Vagina (tissue), 2 donors: Measurements from ENCODE around the gene KCTD21. TPM values are rescaled to one million over a fixed set of nuclear protein-coding genes. Genes with fewer than 3 reads are reported as not detected.
A peak's percentile ranks its signal among the peaks of the same experiment; 100 is the strongest.

Experiments used
- DNase-seq, 2 donors: peaks; one replicate each; pipeline ENCODE4 v3.0.0-alpha.2; 2017; ENCODE audit errors: extremely low spot score in 2 of 2
- H3K27ac ChIP-seq: fragments of 200-600 bp; sonication (generic); one replicate; pipeline ENCODE4 v1.5.1; 2019
- H3K27me3 ChIP-seq: fragments of 200-600 bp; sonication (generic); one replicate; pipeline ENCODE4 v1.5.1; 2019
- H3K36me3 ChIP-seq, 2 donors: fragments of 200-600 bp; sonication (generic); one replicate each; pipeline ENCODE4 v1.5.1; 2017 to 2019
- H3K4me1 ChIP-seq: fragments of 200-600 bp; sonication (generic); one replicate; pipeline ENCODE4 v1.5.1; 2019
- H3K4me3 ChIP-seq, 2 donors: fragments of 200-600 bp; sonication (generic); 1 replicate in 1 of 2; 2 replicates in 1 of 2; pipeline ENCODE4 v1.5.1; 2016 to 2019
- H3K9me3 ChIP-seq: fragments of 200-600 bp; sonication (generic); one replicate; pipeline ENCODE4 v1.5.1; 2019
- POLR2A ChIP-seq, 2 donors: fragments of 450-650 bp; IDR thresholded peaks; one replicate each; pipeline ENCODE4 v1.6.1; 2017; ENCODE audit warnings: antibody characterized with exemption in 2 of 2, mild to moderate bottlenecking in 2 of 2, moderate library complexity in 2 of 2
- POLR2AphosphoS5 ChIP-seq, 2 donors: sonication (generic); formaldehyde crosslinking; IDR thresholded peaks; one replicate each; pipeline ENCODE4 v1.9.0; 2017; ENCODE audit warnings: antibody characterized with exemption in 2 of 2, mild to moderate bottlenecking in 2 of 2, low read depth in 1 of 2; ENCODE audit not compliant: insufficient read depth in 1 of 2
- intact Hi-C: fragments of 100-400 bp; cut with DNase I; formaldehyde crosslinking; loops from one replicate; pipeline ENCODE4 v1.15.1; 2023
- total RNA-seq: library from RNA; depleted of rRNA; stranded (reverse); fragments of >200 nt; gene quantifications from one replicate; pipeline ENCODE4 v1.2.3, GENCODE V29; 2016
- TF ChIP-seq, protein P1 (sequence below), 3 experiments: fragments of 450-650 bp in 2 of 3; fragments of 200-600 bp in 1 of 3; sonication (generic) in 1 of 3; IDR thresholded peaks; one replicate each; pipeline ENCODE4 v1.5.1; 2017 to 2019; ENCODE audit warnings: antibody characterized with exemption in 3 of 3, mild to moderate bottlenecking in 2 of 3, moderate library complexity in 2 of 3

KCTD21 gene
- total RNA-seq, 1 donor from 2014 or later: 8.6 TPM

DNA sequence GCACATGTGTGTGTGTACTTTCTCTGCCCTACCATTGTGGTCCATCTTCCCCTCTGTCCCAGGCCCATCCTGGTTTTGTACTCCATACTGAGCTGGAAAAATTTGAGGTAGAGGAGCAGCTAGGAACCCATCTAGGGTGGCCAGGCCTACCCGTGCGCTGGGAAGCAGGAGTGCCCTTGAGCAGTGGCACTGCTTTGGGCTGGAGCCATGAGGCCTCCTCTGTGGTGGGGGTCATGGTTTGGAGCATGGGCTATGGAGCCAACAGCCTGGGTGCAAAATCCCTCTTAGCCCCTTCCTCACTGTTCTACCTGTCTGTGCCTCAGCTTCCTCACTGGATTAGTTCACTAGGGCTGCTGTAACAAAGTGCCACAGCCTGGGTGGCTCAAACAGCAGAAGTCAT is 27.1 kb downstream of the KCTD21 start:
- intact Hi-C loops: no loop called here
- TF ChIP-seq POLR2A (IDR thresholded peaks at IDR 0.05): no peak
- TF ChIP-seq, protein P1, sequence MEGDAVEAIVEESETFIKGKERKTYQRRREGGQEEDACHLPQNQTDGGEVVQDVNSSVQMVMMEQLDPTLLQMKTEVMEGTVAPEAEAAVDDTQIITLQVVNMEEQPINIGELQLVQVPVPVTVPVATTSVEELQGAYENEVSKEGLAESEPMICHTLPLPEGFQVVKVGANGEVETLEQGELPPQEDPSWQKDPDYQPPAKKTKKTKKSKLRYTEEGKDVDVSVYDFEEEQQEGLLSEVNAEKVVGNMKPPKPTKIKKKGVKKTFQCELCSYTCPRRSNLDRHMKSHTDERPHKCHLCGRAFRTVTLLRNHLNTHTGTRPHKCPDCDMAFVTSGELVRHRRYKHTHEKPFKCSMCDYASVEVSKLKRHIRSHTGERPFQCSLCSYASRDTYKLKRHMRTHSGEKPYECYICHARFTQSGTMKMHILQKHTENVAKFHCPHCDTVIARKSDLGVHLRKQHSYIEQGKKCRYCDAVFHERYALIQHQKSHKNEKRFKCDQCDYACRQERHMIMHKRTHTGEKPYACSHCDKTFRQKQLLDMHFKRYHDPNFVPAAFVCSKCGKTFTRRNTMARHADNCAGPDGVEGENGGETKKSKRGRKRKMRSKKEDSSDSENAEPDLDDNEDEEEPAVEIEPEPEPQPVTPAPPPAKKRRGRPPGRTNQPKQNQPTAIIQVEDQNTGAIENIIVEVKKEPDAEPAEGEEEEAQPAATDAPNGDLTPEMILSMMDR (IDR thresholded peaks at IDR 0.05): no peak
- no peak for TF ChIP-seq POLR2AphosphoS5 (IDR thresholded peaks at IDR 0.05; ENCODE audit: insufficient read depth in 1 of 2, low read depth in 1 of 2)
- H3K36me3 ChIP-seq: no peaks in the 10 kb centered on the region
- H3K27me3 ChIP-seq: no peaks in the 10 kb centered on the region
- H3K9me3 ChIP-seq: no peaks in the 10 kb centered on the region
- peaks cover 25% of the 10 kb centered on the region for H3K4me1 ChIP-seq
- no peak overlapping the region for H3K27ac ChIP-seq
- H3K4me3 ChIP-seq: no peak overlapping the region
- no peak for DNase-seq

DNA sequence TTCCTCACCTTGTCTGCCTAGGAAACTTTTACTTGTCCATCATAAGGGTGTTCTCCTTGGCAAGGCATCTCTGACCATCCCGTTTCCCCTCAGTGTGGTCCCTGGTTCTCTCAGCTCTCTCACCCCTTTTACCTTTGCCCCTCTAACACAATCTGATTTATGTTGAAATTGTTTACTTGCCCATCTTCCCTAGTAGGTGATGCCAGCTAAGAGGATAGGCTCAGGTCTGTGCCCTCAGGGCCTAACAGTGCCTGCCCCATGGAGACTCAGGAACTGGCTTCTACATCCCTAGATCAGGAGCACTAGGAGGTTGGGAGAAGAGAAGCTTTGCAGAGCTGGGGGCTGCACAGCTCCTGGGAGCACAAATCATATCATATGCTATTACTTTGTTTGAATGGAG is 27.9 kb downstream of the KCTD21 start:
- TF ChIP-seq POLR2AphosphoS5 (IDR thresholded peaks at IDR 0.05; ENCODE audit: insufficient read depth in 1 of 2, low read depth in 1 of 2): no peak
- TF ChIP-seq POLR2A (IDR thresholded peaks at IDR 0.05): no peak
- TF ChIP-seq, protein P1 (IDR thresholded peaks at IDR 0.05): no peak
- intact Hi-C loops: no loop called here
- no peaks in the 10 kb centered on the region for H3K36me3 ChIP-seq
- peak overlapping the region; percentile 68 for H3K27ac ChIP-seq
- H3K4me3 ChIP-seq: no peak overlapping the region
- no peaks in the 10 kb centered on the region for H3K27me3 ChIP-seq
- peaks cover 25% of the 10 kb centered on the region for H3K4me1 ChIP-seq
- no peaks in the 10 kb centered on the region for H3K9me3 ChIP-seq
- no peak for DNase-seq

DNA sequence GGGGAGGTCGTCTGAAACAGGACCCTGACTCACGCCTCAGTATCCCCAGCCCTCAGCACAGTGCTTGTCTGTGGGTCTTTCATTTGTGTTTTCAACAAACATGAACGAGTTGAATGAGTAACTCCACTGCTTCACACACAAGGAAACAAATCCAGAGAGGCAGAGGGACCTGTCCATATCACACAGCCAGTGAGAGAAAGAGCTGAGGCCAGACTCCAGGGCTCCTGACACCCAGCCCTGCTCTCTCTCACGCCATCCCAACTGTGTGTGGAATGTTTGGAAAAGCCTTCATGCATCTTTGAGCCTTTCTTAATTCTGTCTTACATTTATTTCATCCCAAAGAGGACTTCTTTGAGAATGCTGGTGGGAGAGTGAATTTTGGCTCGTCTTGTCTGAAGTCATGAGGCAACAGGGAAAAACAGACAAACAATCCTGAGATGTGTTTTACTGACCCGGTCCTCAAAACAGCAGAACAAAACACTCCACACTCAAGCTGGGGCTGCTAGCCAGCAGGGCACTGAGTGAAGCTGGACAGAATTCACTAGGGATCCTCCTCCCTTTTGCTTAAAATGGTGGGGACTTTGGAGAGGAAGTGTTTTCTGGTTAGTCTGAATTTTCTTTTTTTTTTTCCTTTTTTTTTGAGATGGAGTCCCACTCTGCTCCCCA is 29.3 kb downstream of the KCTD21 start:
- peak overlapping the region; percentile 68 for H3K27ac ChIP-seq
- TF ChIP-seq, protein P1 (IDR thresholded peaks at IDR 0.05): no peak
- TF ChIP-seq POLR2A (IDR thresholded peaks at IDR 0.05) (no peak), POLR2AphosphoS5 (IDR thresholded peaks at IDR 0.05; ENCODE audit: insufficient read depth in 1 of 2, low read depth in 1 of 2) (no peak)
- H3K4me1 ChIP-seq: peaks cover 25% of the 10 kb centered on the region
- intact Hi-C loops: no loop called here
- no peaks in the 10 kb centered on the region for H3K36me3 ChIP-seq
- no peak overlapping the region for H3K4me3 ChIP-seq
- H3K27me3 ChIP-seq: no peaks in the 10 kb centered on the region
- DNase-seq: no peak
- H3K9me3 ChIP-seq: no peaks in the 10 kb centered on the region

DNA sequence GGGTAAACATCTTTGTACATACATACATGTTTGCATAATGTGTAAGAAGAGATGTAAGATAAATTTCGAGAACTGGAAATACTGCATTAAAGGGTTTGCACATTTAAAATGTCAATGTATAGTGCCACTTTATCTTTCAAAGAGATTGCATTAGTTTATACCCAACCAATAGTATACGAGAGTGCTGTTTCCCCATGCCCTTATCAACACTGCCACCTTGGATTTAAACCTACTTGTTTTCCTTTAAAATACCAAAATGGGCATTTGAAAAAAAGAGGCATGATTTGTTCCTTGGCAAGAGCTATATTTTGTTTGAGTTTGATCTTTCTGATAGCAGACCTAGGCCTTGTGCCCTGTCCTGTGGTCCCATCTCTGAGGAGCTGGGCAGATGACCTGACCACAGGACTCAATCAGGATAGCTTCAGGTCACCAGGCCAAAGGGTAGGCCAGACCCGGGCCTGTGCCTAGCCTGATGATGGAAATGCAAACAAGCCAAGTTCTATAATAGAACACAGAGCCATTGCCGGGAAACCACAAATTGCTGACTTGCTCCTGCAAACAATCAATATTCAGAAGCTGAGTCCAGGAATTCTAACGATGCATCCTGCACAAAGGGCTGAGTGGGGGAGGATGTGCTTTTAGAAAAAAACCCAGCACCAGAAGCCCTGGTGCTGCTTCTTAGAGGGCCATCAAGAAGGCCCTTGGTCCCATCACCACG is 32.1 kb downstream of the KCTD21 start:
- Histone ChIP-seq H3K4me1 (peaks cover 12% of the 10 kb centered on the region), H3K4me3 (no peak overlapping the region), H3K27me3 (no peaks in the 10 kb centered on the region), H3K27ac (no peak overlapping the region), H3K9me3 (no peaks in the 10 kb centered on the region), H3K36me3 (no peaks in the 10 kb centered on the region)
- TF ChIP-seq POLR2AphosphoS5 (IDR thresholded peaks at IDR 0.05; ENCODE audit: insufficient read depth in 1 of 2, low read depth in 1 of 2): no peak
- TF ChIP-seq, protein P1 (IDR thresholded peaks at IDR 0.05): no peak
- TF ChIP-seq POLR2A (IDR thresholded peaks at IDR 0.05): no peak
- DNase-seq: no peak
- intact Hi-C loops: no loop called here

DNA sequence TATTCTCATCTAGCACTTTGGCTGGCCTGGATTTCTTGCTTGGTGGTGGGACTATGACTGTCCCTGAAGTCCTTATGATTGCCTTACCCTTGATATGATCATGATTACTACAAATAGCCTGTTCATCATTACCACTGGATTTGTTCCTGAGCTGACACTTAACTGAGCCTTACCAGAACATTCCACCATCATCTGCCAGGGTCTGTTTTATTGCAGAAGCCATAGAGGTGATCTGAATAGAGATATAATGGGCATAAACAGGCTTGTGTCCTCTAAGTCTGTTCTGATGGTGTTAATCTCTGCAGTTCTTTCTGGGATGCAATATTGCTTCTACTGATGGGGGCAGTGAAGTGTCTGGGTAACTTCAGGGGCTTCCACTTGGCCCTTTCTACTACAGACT is 36.6 kb downstream of the KCTD21 start:
- Histone ChIP-seq H3K4me1 (no peaks in the 10 kb centered on the region), H3K9me3 (no peaks in the 10 kb centered on the region), H3K36me3 (no peaks in the 10 kb centered on the region), H3K27me3 (no peaks in the 10 kb centered on the region), H3K4me3 (no peak overlapping the region), H3K27ac (no peak overlapping the region)
- intact Hi-C loops: no loop called here
- TF ChIP-seq POLR2A (IDR thresholded peaks at IDR 0.05) (no peak), POLR2AphosphoS5 (IDR thresholded peaks at IDR 0.05; ENCODE audit: insufficient read depth in 1 of 2, low read depth in 1 of 2) (no peak)
- TF ChIP-seq, protein P1 (IDR thresholded peaks at IDR 0.05): no peak
- no peak for DNase-seq
